GM12892 (cell line): Measurements from ENCODE around the gene INSYN2A.

Experiments
- POLR2A ChIP-seq: IDR thresholded peaks from 2 replicates; pipeline ENCODE4 v1.6.1; 2011; ENCODE audit warnings: low read depth, low read length, control low read depth
- POLR2AphosphoS5 ChIP-seq: IDR thresholded peaks from 2 replicates; pipeline ENCODE4 v1.6.1; 2011; ENCODE audit warnings: low read depth, low read length, control low read depth

DNA sequence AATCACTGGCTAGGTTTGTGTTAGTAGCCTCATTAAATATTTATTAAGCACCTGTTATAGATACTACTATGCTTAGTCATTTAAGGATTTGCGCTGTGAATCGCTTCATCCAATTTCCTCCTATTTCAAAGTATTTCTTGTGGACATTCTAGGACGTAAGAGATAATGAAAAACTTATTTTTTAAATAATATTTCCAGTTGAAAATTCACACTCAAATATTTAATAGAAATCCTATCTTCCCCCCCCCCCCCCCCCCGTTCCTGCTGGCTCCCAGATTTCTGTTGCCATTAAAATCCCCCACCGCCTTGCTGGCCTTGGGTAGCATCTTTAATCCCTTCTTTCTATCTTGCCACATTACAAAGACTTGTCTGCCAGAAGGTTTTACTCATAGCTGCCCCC lies 6.0 kb downstream of the INSYN2A start:
- TF ChIP-seq POLR2AphosphoS5, result no peak
- no peak for TF ChIP-seq POLR2A
